Ishikawa (cell line): Measurements from ENCODE around the gene GGACT.

Experiments used
- CEBPB ChIP-seq: IDR thresholded peaks from 2 replicates; pipeline ENCODE4 v1.6.1; 2012
- CREB1 ChIP-seq: IDR thresholded peaks from 2 replicates; pipeline ENCODE4 v1.6.1; 2012; ENCODE audit warnings: low read depth
- EGR1 ChIP-seq: IDR thresholded peaks from 2 replicates; pipeline ENCODE4 v1.6.1; 2012
- EP300 ChIP-seq: IDR thresholded peaks from 2 replicates; pipeline ENCODE4 v1.6.1; 2012; ENCODE audit warnings: borderline replicate concordance
- FOXM1 ChIP-seq: IDR thresholded peaks from 2 replicates; pipeline ENCODE4 v1.6.1; 2012; ENCODE audit warnings: low read depth, borderline replicate concordance
- MAX ChIP-seq: IDR thresholded peaks from 2 replicates; pipeline ENCODE4 v1.6.1; 2012
- REST ChIP-seq: IDR thresholded peaks from 2 replicates; pipeline ENCODE4 v1.6.1; 2012; ENCODE audit warnings: low read depth, mild to moderate bottlenecking
- TAF1 ChIP-seq: IDR thresholded peaks from 2 replicates; pipeline ENCODE4 v1.6.1; 2012; ENCODE audit warnings: low read depth, mild to moderate bottlenecking
- TCF12 ChIP-seq: IDR thresholded peaks from 2 replicates; pipeline ENCODE4 v1.6.1; 2012; ENCODE audit warnings: low read depth
- TEAD4 ChIP-seq: IDR thresholded peaks from 2 replicates; pipeline ENCODE4 v1.6.1; 2012
- YY1 ChIP-seq: IDR thresholded peaks from 2 replicates; pipeline ENCODE4 v1.6.1; 2012; ENCODE audit warnings: low read depth
- ZBTB7A ChIP-seq: IDR thresholded peaks from 2 replicates; pipeline ENCODE4 v1.6.1; 2012; ENCODE audit warnings: low read depth

GRCh38 chr13:100517135-100517534 lies 71.5 kb downstream of the GGACT start:
- TF ChIP-seq TAF1 (no peak), REST (no peak), MAX (no peak), TEAD4 (no peak), EP300 (no peak), EGR1 (no peak), CEBPB (no peak), CREB1 (no peak), YY1 (no peak), ZBTB7A (no peak), TCF12 (no peak), FOXM1 (no peak)
